ENCODE measurements around the gene PRAF2. TPM values are rescaled to one million over a fixed set of nuclear protein-coding genes. Genes with fewer than 3 reads are reported as not detected.

Gene PRAF2
- total RNA-seq, 2 experiments from 2014 or later = 17.1 to 21.0 TPM

DNA sequence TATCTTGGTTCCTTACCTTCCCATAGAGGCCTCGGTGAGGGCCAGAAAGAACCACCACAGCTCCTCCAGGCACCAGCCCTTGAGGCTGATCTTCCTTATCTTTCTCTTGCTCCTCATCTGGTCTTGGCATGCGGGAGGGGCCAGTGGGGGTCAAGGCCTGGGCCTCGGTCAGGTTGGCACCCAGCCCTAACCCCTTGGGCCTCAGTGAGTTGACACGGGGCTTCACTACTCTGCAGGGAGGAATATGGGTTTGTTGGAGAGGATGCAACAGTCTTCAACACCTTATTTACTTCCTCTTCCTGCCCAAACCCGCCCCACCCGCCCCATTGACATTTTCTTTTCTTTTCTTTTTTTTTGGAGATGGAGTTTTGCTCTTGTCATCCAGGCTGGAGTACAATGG is 43.8 kb upstream of the PRAF2 start:
- Mint-ChIP-seq H3K27me3 (no peaks in the 10 kb centered on the region), H3K4me1 (ENCODE audit: low read depth) (peaks cover 29% of the 10 kb centered on the region), H3K36me3 (ENCODE audit: low read depth) (peaks cover 62% of the 10 kb centered on the region), H3K9me3 (no peaks in the 10 kb centered on the region), H3K4me3 (peak overlapping the region; percentile 87), H3K27ac (peak overlapping the region; percentile 52)
- ChIA-PET CTCF (no interaction called here), POLR2A (no interaction called here)
- Histone ChIP-seq H3K27me3 (ENCODE audit: control insufficient read depth in 1 of 2, insufficient read depth in 2 of 2, low read length in 2 of 2) (no peaks in the 10 kb centered on the region), H3K9me3 (ENCODE audit: control insufficient read depth in 1 of 2, insufficient read depth in 1 of 2, low read length in 2 of 2) (no peaks in the 10 kb centered on the region), H3K4me3 (ENCODE audit: low read length) (peak overlapping the region; percentile 37), H3K36me3 (ENCODE audit: insufficient read depth, low read length) (peaks cover 61% of the 10 kb centered on the region), H3K27ac (ENCODE audit: low read depth in 1 of 2, low read length in 2 of 2) (no peak overlapping the region), H3K4me1 (ENCODE audit: insufficient read depth, low read length) (peaks cover 28% of the 10 kb centered on the region)
- ATAC-seq (ENCODE audit: poor library complexity) = no peak
- intact Hi-C loops (cut with DNase I, micrococcal nuclease) = no loop called here
- no peak for TF ChIP-seq CTCF (IDR thresholded peaks at IDR 0.05)
- peak in 1 of 14 experiments; percentile 18 for DNase-seq

DNA sequence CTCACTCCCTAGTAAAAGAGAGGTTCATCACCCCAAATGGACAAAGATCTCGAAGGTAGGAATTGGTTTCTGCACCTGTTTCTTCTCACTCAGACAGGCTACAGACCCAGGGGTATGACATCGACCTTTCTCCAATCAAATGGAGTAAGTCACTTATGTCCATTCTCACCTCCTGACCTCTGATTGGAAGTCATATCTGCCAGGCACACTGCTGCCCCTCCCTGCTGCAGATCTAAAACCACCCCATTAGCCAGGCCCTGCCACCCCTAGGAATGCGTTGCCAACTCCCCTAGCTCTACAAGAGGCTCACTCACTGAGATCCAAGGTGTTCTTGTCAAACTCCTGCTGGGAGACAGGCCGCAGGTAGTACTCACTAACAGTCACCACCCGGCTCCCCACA is 42.9 kb upstream of the PRAF2 start:
- intact Hi-C loops (cut with DNase I, micrococcal nuclease) = no loop called here
- Histone ChIP-seq H3K9me3 (ENCODE audit: control insufficient read depth in 1 of 2, insufficient read depth in 1 of 2, low read length in 2 of 2) (no peaks in the 10 kb centered on the region), H3K4me1 (ENCODE audit: insufficient read depth, low read length) (peaks cover 21% of the 10 kb centered on the region), H3K27ac (ENCODE audit: low read depth in 1 of 2, low read length in 2 of 2) (no peak overlapping the region), H3K4me3 (ENCODE audit: low read length) (peak overlapping the region; percentile 37), H3K27me3 (ENCODE audit: control insufficient read depth in 1 of 2, insufficient read depth in 2 of 2, low read length in 2 of 2) (no peaks in the 10 kb centered on the region), H3K36me3 (ENCODE audit: insufficient read depth, low read length) (peaks cover 61% of the 10 kb centered on the region)
- ATAC-seq (ENCODE audit: poor library complexity) (no peak), DNase-seq (no peak)
- peak overlapping the region; percentile 51 for H3K27ac Mint-ChIP-seq
- H3K4me3 Mint-ChIP-seq = peak overlapping the region; percentile 68
- H3K4me1 Mint-ChIP-seq (ENCODE audit: low read depth) = peaks cover 24% of the 10 kb centered on the region
- TF ChIP-seq CTCF (IDR thresholded peaks at IDR 0.05) = no peak
- H3K9me3 Mint-ChIP-seq = no peaks in the 10 kb centered on the region
- ChIA-PET CTCF (no interaction called here), POLR2A (no interaction called here)
- no peaks in the 10 kb centered on the region for H3K27me3 Mint-ChIP-seq
- H3K36me3 Mint-ChIP-seq (ENCODE audit: low read depth) = peaks cover 66% of the 10 kb centered on the region

DNA sequence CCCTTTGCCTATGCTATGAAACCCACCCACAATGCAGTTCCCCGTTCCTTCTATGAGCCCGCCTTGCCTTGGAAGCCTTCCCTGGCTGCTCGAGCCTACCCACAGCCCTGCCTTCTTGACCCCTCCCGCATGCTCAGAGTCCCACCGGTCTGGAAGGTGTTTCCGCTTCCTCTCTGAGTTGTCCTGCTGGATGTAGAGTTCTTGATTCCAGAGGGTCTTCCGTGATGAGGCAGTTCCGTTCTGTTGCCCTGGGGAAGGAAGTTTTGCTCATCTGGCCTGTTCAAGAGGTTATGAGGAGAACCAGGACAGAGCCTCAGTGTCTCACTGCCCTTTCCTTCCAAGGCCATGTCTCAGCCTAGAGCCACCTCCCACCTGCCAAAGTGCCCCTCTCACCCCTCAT is 42.3 kb upstream of the PRAF2 start:
- no peaks in the 10 kb centered on the region for H3K27me3 Mint-ChIP-seq
- H3K27ac Mint-ChIP-seq = no peak overlapping the region
- TF ChIP-seq CTCF (IDR thresholded peaks at IDR 0.05) = no peak
- H3K4me3 ChIP-seq (ENCODE audit: low read length) = no peak overlapping the region
- DNase-seq = no peak
- ATAC-seq (ENCODE audit: poor library complexity) = no peak
- peaks cover 21% of the 10 kb centered on the region for H3K4me1 Mint-ChIP-seq (ENCODE audit: low read depth)
- H3K9me3 ChIP-seq (ENCODE audit: control insufficient read depth in 1 of 2, insufficient read depth in 1 of 2, low read length in 2 of 2) = no peaks in the 10 kb centered on the region
- intact Hi-C loops (cut with DNase I, micrococcal nuclease) = no loop called here
- ChIA-PET CTCF (interaction anchor here (0.7 kb wide), 1 partner anchor 1922 kb away, joined by 3 read pairs; no protein-coding TSS in a partner anchor), POLR2A (no interaction called here)
- peaks cover 61% of the 10 kb centered on the region for H3K36me3 Mint-ChIP-seq (ENCODE audit: low read depth)
- no peaks in the 10 kb centered on the region for H3K9me3 Mint-ChIP-seq
- H3K27ac ChIP-seq (ENCODE audit: low read depth in 1 of 2, low read length in 2 of 2) = no peak overlapping the region
- peaks cover 21% of the 10 kb centered on the region for H3K4me1 ChIP-seq (ENCODE audit: insufficient read depth, low read length)
- H3K27me3 ChIP-seq (ENCODE audit: control insufficient read depth in 1 of 2, insufficient read depth in 2 of 2, low read length in 2 of 2) = no peaks in the 10 kb centered on the region
- H3K4me3 Mint-ChIP-seq = peak overlapping the region; percentile 68
- H3K36me3 ChIP-seq (ENCODE audit: insufficient read depth, low read length) = peaks cover 57% of the 10 kb centered on the region

Measured in CD4-positive, alpha-beta T cell (primary cell).